Kidney (tissue), 14 donors: ENCODE results near the gene PPP4R1. TPM values are rescaled to one million over a fixed set of nuclear protein-coding genes. Genes with fewer than 3 reads are reported as not detected.
"Not testable (repeated sequence)": the region's sequence is repeated elsewhere in the genome, so short reads cannot be mapped to it uniquely, and the experiment has no call there.

Experiments used
- DNase-seq, 5 donors: peaks; one replicate each; pipeline ENCODE4 v3.0.0-alpha.2; 2013 to 2020
- FAIRE-seq: peaks from 2 replicates; lab custom pipeline; 2012; peaks lifted over from hg19 to GRCh38; lab: Jason Lieb, UNC
- H3K27ac ChIP-seq, 2 donors: one replicate each; pipeline ENCODE4 v1.7.0; 2013; ENCODE audit warnings: low read depth in 2 of 2, low read length in 2 of 2, inconsistent platforms in 1 of 2
- H3K27me3 ChIP-seq: one replicate; pipeline ENCODE4 v1.7.1; 2013; ENCODE audit warnings: low read length, inconsistent platforms; ENCODE audit not compliant: control insufficient read depth, insufficient read depth
- H3K36me3 ChIP-seq, 3 donors: one replicate each; pipeline versions ENCODE4 v1.7.0 to v1.7.1; 2013; ENCODE audit warnings: low read length in 3 of 3, control low read depth in 1 of 3, inconsistent platforms in 1 of 3; ENCODE audit not compliant: insufficient read depth in 3 of 3, control insufficient read depth in 2 of 3
- H3K4me1 ChIP-seq, 3 donors: one replicate each; pipeline versions ENCODE4 v1.7.0 to v1.7.1; 2013; ENCODE audit warnings: low read length in 3 of 3, inconsistent platforms in 1 of 3, low read depth in 1 of 3; ENCODE audit not compliant: control insufficient read depth in 2 of 3, insufficient read depth in 2 of 3
- H3K4me3 ChIP-seq, 3 donors: one replicate each; pipeline versions ENCODE4 v1.7.0 to v1.8.1; 2013; ENCODE audit warnings: low read length in 3 of 3, control low read depth in 1 of 3, inconsistent platforms in 1 of 3
- H3K9ac ChIP-seq, 3 donors: one replicate each; pipeline versions ENCODE4 v1.7.0 to v1.7.1; 2013; ENCODE audit warnings: low read length in 3 of 3, control low read depth in 1 of 3, inconsistent platforms in 1 of 3
- H3K9me3 ChIP-seq, 3 donors: one replicate each; pipeline versions ENCODE4 v1.7.0 to v1.7.1; 2013; ENCODE audit warnings: low read length in 3 of 3, control low read depth in 1 of 3, inconsistent platforms in 1 of 3; ENCODE audit not compliant: control insufficient read depth in 2 of 3, insufficient read depth in 1 of 3
- CTCF ChIP-seq: IDR thresholded peaks from 3 replicates; pipeline ENCODE4 v1.5.1; 2012; ENCODE audit warnings: mild to moderate bottlenecking, moderate library complexity, borderline replicate concordance; ENCODE audit not compliant: insufficient read depth; ENCODE audit errors: extremely low read depth
- intact Hi-C: fragments of 100-400 bp; cut with DNase I; formaldehyde crosslinking; loops from one replicate; pipeline ENCODE4 v1.11.1; 2022
- polyA plus RNA-seq: library from polyadenylated mRNA; stranded (reverse); fragments of 350-450 nt; fragmentation: Illumina TruSeq; extraction: RNeasy Lipid Tissue Mini Kit (QIAGEN cat#74804); gene quantifications from one replicate; pipeline ENCODE4 v1.2.3, GENCODE V29; 2014; ENCODE audit warnings: low read depth, low replicate concordance; ENCODE audit not compliant: insufficient read depth
- total RNA-seq: library from RNA; stranded (reverse); fragmentation: NEBNext Ultra II Directional; extraction: Animal tissue kit (Norgen Biotek cat#: 25700); gene quantifications from one replicate; pipeline ENCODE4 v1.2.1, GENCODE V29; 2021
- donor health status: control.
- donor health status: control.
- donor health status: control.
- donor health status: control.
- donor health status: control.
- donor health status: DM: yes; HTN: yes; CAD: no.
- donor health status: Normal renal cell carcinoma (clear cell type).

PPP4R1 gene
- total and polyA plus RNA-seq, 2 donors from 2014 or later: 23.9 to 122 TPM

GRCh38 chr18:9647496-9648323 lies 33.4 kb upstream of the PPP4R1 start:
- H3K27ac ChIP-seq: no peak overlapping the region

GRCh38 chr18:9643549-9643948 lies 29.2 kb upstream of the PPP4R1 start:
- DNase-seq: peak in 3 of 5 donors; percentile 62 to 96 (median 94)
- Histone ChIP-seq H3K27me3 (no peaks in the 10 kb centered on the region), H3K27ac (no peak overlapping the region), H3K4me1 (no peaks in the 10 kb centered on the region), H3K9me3 (no peaks in the 10 kb centered on the region), H3K36me3 (no peaks in the 10 kb centered on the region), H3K9ac (no peak overlapping the region), H3K4me3 (no peak overlapping the region)
- peak; percentile 64 for FAIRE-seq
- no peak for TF ChIP-seq CTCF
- intact Hi-C loops: no loop called here

More at GRCh38 chr18:9647496-9648323, 33.4 kb upstream of the PPP4R1 start:
- H3K4me1 ChIP-seq: no peaks in the 10 kb centered on the region
- H3K9ac ChIP-seq: no peak overlapping the region
- intact Hi-C loops: no loop called here
- H3K36me3 ChIP-seq: no peaks in the 10 kb centered on the region
- no peaks in the 10 kb centered on the region for H3K9me3 ChIP-seq
- DNase-seq: no peak
- no peak overlapping the region for H3K4me3 ChIP-seq
- no peak for TF ChIP-seq CTCF
- H3K27me3 ChIP-seq: no peaks in the 10 kb centered on the region
- FAIRE-seq: no peak

- Histone ChIP-seq H3K9me3 (no peaks in the 10 kb centered on the region), H3K4me1 (no peaks in the 10 kb centered on the region), H3K9ac (no peak overlapping the region), H3K27me3 (no peaks in the 10 kb centered on the region), H3K27ac (no peak overlapping the region), H3K4me3 (no peak overlapping the region), H3K36me3 (no peaks in the 10 kb centered on the region)
- FAIRE-seq (no peak), DNase-seq (no peak)
- intact Hi-C loops: no loop called here
- no peak for TF ChIP-seq CTCF
Observed at GRCh38 chr18:9642799-9643462, 28.6 kb upstream of the PPP4R1 start.

- intact Hi-C loops: not testable (repeated sequence)
Observed at GRCh38 chr18:9641081-9641480, 26.7 kb upstream of the PPP4R1 start.

More at GRCh38 chr18:9641081-9641480, 26.7 kb upstream of the PPP4R1 start:
- not testable (repeated sequence) for FAIRE-seq, H3K27me3 ChIP-seq, H3K27ac ChIP-seq, H3K36me3 ChIP-seq, H3K4me1 ChIP-seq, H3K4me3 ChIP-seq, H3K9me3 ChIP-seq, H3K9ac ChIP-seq, DNase-seq
